GM21576 (cell line): ENCODE data around the gene TMEM9B.
"Not testable (repeated sequence)": the region's sequence is repeated elsewhere in the genome, so short reads cannot be mapped to it uniquely, and the experiment has no call there.

Source experiments
- ATAC-seq: cut with Tn5 transposase; IDR thresholded peaks from one replicate; pipeline ENCODE4 v1.9.1; 2021; ENCODE audit warnings: mild to moderate bottlenecking, moderate library complexity; ENCODE audit not compliant: unreplicated experiment

The TMEM9B gene

GRCh38 chr11:8979365-8979764, 15.1 kb upstream of the TMEM9B start:
- ATAC-seq = not testable (repeated sequence)

- ATAC-seq = no peak
These were observed 8.9 kb upstream of the TMEM9B start for GRCh38 chr11:8973121-8973520.

GRCh38 chr11:8971924-8972316, 7.7 kb upstream of the TMEM9B start:
- no peak for ATAC-seq

GRCh38 chr11:8971196-8971923, 7.1 kb upstream of the TMEM9B start:
- no peak for ATAC-seq

- ATAC-seq = no peak
These were observed 2.9 kb upstream of the TMEM9B start for GRCh38 chr11:8967184-8967583.

GRCh38 chr11:8963569-8964323, 496 bp downstream of the TMEM9B start:
- ATAC-seq = peak; percentile 65

- no peak for ATAC-seq
These were observed 1.4 kb downstream of the TMEM9B start for GRCh38 chr11:8962841-8963240.

- no peak for ATAC-seq
These were observed 2.8 kb downstream of the TMEM9B start for GRCh38 chr11:8961401-8961800.

- ATAC-seq = peak; percentile 39
These were observed 4.6 kb downstream of the TMEM9B start for GRCh38 chr11:8959546-8960166.

GRCh38 chr11:8956860-8957259, 7.4 kb downstream of the TMEM9B start:
- ATAC-seq = no peak

GRCh38 chr11:8948886-8949285, 15.4 kb downstream of the TMEM9B start:
- ATAC-seq = no peak

GRCh38 chr11:8947230-8947943, 16.9 kb downstream of the TMEM9B start:
- no peak for ATAC-seq

GRCh38 chr11:8942518-8943066, 21.6 kb downstream of the TMEM9B start, which contains the start of gene ASCL3:
Gene ASCL3 (minus strand): TSS chr11:8943016. CDS start chr11:8938161, 4,855 bp downstream.
- ATAC-seq = no peak

- ATAC-seq = no peak
These were observed 22.7 kb downstream of the TMEM9B start for GRCh38 chr11:8941341-8942103.

GRCh38 chr11:8937659-8938058, 26.6 kb downstream of the TMEM9B start:
- no peak for ATAC-seq

- no peak for ATAC-seq
These were observed 27.1 kb downstream of the TMEM9B start for GRCh38 chr11:8937159-8937558.

GRCh38 chr11:8935789-8936188, 28.5 kb downstream of the TMEM9B start:
- ATAC-seq = not testable (repeated sequence)

- no peak for ATAC-seq
These were observed 29.3 kb downstream of the TMEM9B start for GRCh38 chr11:8934742-8935488.

GRCh38 chr11:8933931-8934330, 30.3 kb downstream of the TMEM9B start:
- no peak for ATAC-seq
